HG02759 (cell line): ENCODE results near the gene COL4A1.
"Not testable (repeated sequence)": the region's sequence is repeated elsewhere in the genome, so short reads cannot be mapped to it uniquely, and the experiment has no call there.

Experiments
- ATAC-seq: cut with Tn5 transposase; IDR thresholded peaks from one replicate; pipeline ENCODE4 v1.9.1; 2021; ENCODE audit warnings: mild to moderate bottlenecking, moderate library complexity; ENCODE audit not compliant: unreplicated experiment

Gene COL4A1

DNA sequence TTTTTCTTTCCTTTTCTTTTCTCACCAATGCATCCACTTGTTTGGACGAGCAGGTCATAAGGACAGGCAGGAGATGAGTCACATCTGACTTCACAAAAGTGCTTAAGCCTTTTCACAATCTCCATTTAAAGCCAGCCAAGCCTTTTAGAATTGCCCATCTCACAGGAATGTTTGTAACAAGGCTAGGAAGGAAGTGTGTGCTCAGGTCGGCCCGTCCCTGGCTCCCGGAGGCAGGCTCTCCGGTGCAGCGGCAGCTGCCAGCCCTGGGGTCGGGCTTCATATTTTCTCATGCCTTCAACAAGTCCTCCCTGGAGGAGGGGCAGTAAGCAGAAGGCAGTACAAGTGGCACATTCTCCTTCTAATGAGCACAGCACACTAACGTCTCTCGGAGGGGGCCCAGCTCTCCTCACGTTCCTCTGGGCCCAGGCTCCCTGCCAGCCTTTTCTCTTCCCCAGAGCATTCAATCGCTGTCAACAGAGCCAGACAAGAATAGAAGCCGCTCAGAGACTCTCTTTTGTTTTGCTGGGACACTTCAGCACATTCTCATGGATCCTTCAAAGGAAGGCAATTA is 180.5 kb downstream of the COL4A1 start:
- no peak for ATAC-seq

DNA sequence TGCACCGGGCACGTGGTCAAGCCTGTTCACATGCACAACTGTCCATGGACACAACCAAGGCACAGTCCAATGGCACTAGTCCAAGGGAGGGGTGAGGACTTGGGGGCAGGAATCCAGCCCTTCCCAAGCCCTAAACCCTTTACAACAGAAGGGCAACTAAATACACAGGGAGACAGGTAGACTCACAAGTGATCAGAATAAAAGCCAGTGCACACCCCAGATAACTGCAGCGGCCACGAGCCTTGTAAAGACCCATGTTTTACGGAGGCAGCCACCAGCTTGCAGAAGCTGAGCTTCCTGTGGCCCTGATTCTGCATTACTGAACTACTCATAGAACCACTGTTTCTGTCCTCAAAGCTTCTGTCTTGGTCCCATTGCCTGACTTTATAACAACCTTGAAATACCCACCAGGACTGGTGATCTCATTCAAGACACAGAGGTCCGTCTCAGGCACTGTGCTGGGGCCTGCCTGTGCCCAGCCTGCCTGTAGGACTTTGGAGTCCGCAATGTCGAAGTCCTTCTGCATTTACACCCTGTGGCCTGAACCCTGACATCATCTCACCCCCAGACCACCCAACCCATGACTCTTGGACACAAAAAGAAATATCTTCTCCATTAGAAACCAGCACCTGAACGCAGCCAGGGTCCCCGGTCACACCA is 181.2 kb downstream of the COL4A1 start:
- no peak for ATAC-seq

DNA sequence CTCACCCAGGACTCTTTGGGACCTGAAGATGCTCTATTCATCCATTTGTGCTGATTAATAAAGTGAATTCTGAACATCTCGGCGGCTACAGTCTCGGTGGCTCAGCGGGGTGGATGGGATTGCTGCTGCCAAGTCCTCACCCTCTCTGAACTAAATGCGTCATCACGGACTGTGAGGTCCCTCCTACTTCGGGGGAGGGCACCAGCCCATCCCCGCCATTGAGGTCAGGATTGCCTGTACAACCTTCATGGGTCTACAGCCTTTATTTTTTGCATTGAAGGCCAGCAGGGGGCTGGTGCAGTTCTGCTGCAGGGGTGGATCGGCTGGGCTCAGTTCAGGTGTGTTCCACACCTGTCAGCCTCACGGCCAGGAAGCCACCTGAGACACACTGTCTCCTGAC is 181.8 kb downstream of the COL4A1 start:
- ATAC-seq: no peak

DNA sequence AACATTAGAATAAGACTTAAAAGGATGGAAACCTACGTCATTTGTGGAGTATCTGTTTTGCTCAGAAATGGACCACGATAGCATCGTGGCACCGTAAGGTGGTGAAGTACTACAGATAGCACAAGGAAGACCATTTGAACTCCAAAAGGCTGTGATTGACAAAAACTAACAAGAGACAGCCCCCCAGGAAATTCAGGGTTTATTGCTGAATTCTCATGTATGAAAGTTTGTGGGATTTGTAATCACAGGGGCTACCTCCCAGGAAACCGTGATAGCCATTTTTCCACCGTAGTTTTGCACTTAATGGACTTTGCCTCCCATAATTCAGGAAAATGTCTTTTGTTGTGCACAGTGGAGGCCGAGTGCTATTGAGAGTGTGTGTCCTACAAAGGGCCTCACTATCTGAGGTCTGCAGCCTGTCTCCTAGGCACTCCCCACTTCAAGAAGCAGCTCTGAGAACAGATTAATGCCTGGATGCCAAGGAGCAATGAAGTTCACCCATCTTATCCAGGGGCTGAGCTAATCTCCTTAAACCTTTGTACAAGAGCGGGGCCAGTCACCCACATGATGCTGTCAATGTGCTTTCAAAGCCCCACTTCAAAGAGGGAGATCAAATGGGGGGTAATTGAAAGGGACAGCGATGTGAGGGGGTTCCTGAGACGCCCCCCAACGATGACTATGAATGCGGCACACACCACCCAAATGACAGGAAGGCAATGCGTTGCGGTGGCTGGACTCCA is 182.6 kb downstream of the COL4A1 start:
- ATAC-seq: no peak

DNA sequence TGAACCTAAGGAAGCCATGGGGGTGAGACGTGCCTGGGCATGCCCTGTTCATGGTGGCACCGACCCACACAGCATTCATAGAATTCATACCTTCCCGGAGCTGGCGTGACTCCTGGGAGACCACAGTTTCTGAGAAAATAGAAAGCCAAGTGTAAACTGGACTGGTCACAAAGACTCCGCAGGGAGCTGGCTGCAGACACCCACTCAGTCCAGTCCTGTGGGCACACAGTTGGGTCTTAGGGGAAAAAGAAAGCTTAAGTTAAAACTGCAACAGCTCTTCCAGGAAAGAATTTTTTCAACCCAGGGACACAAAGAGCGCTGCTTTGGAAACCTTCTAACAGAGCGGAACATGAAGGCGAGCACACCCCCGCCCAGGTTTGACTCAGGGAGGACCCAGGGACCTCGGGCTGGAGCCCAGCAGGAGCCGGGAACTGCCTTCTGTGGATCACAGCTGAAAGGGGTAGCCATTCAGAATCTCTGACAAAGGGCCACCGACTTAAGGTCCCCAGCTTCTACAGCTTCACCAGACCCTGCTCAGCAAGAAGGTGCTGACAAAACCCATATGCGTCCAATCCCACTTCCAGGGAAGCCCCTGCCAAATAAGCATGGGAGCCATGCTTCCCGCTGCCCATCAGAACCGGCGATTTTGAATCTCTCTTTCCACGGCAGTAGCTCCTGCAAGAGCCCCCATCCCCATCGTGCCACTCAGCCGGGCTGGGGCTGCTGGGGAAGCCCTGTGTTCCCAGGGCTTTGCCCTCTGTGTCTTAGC is 183.7 kb downstream of the COL4A1 start:
- ATAC-seq: no peak

DNA sequence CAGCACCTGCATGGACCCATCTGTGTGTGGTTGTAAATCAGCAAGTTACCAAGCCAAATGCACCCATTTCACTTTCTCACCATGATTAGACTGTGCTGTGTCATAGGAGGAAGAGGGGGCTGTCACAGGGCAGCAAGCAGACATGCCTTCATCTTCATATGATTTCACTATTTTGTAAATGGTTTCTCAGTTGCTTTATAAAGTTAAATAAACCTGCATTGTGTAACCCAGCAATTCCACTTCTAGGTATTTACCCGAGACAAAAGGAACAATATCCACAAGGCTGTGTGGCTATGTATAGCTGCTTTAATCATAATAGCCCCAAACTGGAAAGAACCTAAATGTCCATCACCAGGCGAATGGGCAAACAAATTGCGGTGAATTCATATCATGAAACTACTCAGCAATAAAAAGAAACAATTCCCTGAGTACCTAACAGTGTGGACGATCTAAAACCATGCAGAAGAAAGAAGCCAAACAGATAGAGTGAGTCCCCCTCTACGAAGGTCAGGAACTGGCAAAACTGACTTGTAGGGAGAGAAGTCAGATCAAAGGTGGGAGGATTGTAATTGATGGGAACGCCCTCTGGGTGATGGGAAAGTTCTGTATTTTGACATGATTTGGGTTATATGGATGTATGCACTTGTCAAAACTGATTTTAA is 185.4 kb downstream of the COL4A1 start:
- ATAC-seq: peak; percentile 49

DNA sequence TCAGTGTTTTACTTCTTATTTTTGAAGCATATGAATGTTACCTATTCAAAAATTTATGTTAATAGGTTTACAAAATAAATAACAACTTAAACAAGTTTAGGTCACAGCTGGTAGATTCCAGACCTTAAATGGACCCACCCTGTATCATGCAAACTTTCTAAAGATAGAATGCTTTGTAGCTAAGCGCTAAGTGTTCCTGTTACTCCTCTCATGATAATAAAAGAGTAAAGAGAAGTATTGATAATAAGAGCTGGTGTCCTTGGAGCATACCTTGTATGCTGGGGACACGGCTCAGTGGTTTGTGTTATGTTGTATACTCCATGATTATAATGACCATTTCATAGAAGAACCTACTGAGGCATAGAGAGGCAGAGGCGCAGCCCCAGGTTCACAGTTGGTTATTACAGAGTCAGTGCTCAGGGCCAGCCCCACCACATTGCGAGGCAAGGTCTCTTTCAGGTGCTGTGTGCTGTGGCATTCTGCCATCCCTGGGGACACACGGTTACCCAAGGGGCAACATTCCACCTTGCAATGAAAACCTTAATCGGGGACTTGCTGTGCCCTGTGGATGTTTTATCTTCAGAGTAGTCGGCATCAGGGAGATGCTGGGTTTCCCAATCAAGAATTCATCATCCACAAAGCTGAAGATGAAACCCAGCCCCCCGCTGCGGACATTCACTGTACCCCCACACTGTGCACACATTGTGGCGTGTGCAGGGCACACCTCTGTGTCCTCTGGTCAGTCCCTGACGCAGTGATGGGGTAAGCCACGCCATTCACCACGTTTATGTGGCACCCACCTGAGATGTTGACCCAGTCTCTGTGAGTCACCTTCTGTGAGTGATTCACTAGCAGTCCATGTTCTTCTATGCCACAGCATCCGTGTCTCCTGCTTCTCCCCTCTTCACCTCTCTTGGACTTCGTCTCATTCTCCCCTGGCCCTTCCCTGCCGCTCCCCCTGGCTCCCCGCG is 186.7 kb downstream of the COL4A1 start:
- no peak for ATAC-seq

DNA sequence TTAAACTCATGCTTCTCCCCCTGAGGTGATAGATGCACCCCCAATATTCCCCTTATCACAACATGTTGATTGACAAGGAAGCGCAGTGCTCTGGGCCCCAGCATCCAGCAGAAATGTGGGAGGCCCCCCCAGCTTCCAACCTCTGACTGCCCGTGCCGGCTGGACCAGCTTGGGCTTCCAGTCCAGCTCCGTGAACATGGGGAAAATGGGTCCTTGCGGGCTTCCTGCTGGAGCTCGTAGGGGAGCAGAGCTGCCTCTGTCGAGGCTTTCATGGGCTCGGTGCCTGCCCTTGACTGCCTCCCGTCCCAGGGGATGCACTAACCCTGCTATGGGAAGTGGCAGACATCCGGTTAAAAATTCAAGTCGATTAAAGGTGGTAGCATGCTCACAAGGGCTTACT is 188.9 kb downstream of the COL4A1 start:
- no peak for ATAC-seq

DNA sequence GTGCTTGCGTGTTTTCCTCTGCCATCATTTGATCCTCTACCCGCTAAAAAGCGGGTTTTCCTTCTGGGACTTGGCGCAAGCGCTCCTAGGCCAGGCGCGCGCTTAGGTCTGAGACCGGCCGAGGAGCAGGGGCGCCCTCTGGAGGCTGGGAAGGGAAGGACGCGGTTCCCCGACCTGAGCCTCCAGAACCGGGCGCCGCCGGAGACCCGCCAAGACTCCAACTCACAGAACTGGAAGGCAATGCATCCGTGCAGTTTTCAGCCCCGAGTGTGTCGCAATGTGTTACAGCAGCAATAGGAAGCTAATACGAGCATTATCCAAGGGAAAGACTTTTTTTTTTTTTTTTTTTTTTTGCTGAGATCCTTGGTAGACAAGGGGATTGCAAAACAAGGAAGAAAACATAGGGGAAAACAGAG is 190.9 kb downstream of the COL4A1 start:
- peak; percentile 69 for ATAC-seq

DNA sequence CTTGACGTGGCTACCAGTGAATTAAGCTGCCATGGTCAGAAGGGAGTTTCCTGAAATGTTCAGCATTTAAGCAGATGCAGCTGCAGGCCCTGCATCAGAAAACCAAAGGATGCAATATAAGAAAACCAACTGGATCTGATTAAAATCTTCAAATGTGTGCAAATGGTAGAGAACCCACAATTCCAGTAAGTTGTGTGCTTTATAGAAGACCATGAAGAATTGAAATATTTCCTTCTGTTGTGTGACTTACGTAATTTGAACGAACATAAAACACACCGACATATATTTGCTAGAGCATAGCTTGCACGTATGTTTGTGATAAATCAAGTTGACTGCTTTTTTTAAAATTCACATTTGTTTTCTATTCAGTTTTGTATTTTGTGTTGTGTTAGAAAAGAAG is 191.4 kb downstream of the COL4A1 start:
- ATAC-seq: no peak

DNA sequence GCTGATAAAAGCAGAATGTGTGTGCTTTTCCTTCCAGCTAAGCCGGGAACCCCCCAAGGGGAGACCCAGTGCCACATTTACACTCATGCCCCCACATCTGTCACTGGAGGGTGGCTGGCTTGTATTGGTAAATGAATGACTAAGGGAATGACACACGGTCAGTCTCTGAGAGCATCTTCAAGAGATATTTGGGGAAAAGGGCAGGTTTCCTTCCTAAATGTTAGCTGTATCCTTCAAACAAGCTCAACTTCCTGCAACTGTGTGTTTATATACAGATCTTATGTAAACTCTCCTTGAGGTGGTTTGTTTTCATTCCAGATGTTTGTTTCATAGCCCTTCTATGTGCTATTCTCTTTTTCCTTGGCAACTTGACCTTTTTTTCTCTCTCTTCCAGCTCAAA is 192.6 kb downstream of the COL4A1 start:
- ATAC-seq: no peak

DNA sequence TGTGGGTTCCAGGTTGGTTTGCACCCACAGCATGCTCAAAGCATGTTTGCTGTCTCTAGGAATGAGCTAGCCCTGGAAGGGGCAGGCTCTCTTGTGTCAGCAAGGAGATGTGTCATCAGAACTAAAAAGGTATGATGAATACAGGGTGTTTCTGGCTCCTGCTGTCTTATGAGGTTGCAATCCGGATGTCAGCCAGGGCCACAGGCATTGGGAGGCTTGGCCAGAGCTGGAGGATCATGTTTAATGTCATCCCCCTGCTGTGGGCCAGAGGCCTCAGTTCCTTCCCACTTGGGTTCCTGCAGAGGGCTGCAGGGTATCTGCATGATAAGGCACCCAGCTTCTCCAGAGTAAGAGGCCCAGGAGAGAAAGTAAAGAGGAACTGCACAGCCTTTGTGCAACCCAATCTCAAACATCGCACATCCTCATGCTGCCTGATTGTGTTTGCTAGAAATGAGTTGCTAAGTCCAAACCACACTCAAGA is 193.6 kb downstream of the COL4A1 start:
- no peak for ATAC-seq

DNA sequence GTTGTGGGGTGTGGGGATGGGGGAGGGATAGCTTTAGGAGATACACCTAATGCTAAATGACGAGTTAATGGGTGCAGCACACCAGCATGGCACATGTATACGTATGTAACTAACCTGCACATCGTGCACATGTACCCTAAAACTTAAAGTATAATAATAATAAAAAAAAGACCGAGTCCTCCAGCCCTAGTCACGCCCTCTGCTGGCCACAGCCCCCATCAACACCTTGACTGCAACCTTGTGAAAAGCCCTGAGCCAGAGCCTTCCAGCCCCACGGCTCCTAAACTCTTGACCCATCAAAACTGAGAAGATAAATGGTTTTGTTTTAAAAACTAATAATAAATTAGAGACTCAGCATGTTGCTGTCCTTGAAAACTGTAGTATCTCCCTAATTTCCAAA is 194.6 kb downstream of the COL4A1 start:
- ATAC-seq: not testable (repeated sequence)

DNA sequence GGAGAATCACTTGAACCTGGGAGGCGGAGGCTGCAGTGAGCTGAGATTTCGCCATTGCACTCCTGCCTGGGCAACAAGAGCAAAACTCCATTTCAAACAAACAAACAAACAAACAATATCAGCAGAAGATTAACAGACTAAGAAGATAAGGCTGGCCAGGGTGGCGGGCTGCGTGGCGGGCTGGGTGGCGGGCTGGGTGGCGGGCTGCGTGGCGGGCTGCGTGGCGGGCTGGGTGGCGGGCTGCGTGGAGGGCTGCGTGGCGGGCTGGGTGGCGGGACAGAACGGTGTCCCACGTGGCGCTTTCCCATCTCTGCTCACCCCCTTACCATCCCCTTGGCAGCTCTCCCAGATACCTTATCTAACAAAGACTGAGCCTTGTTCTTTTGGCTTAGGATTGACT is 196.2 kb downstream of the COL4A1 start:
- no peak for ATAC-seq

DNA sequence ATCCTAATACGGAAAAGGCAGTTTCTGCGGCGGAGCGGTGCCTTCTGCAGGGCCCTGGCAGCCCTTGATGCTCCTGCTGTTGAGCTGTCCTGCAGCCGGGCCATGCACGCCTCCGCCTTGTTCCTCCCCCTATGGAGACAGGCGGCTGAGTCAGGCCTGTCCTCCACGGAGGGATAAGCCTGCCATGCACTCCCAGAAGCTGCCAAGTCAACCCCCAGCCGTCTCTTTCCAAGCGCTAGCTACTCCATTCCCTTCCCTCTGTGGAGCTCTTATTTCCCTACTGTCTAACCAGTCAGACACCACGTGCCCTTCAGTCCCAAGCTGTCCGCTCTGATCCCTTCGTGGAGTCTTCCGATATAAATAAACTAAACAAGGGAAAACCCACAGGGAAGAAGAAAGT is 197.0 kb downstream of the COL4A1 start:
- no peak for ATAC-seq

DNA sequence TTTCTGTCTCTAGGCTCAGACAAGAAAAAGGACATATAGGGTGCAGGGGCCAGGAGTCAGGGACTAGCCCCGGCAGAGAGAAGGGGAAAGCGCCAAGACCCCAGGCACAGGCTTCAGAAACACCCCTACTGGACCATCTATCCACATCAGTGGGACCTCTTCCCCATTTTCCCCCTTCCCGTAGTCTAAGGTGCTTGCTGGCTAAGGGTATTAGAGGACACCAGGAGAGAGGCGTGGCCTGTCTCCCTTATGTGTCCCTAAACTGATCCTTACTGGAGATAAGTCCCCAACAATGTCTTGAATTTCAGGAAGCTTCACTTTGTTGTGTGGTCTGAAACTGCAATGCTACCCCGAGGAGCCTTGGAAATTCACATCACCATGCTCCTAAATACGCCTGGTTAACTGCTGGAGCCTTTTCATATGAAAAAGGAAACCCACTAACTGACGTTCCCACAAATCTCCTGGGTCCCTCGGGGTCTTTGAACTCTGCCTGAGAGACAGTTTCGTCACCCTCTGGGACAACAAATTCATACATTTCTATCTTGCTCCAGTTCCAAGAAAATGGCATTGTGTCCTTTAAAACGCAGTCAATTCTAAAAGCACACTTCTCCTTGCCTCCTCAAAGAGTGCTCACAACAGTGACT is 197.7 kb downstream of the COL4A1 start:
- no peak for ATAC-seq

DNA sequence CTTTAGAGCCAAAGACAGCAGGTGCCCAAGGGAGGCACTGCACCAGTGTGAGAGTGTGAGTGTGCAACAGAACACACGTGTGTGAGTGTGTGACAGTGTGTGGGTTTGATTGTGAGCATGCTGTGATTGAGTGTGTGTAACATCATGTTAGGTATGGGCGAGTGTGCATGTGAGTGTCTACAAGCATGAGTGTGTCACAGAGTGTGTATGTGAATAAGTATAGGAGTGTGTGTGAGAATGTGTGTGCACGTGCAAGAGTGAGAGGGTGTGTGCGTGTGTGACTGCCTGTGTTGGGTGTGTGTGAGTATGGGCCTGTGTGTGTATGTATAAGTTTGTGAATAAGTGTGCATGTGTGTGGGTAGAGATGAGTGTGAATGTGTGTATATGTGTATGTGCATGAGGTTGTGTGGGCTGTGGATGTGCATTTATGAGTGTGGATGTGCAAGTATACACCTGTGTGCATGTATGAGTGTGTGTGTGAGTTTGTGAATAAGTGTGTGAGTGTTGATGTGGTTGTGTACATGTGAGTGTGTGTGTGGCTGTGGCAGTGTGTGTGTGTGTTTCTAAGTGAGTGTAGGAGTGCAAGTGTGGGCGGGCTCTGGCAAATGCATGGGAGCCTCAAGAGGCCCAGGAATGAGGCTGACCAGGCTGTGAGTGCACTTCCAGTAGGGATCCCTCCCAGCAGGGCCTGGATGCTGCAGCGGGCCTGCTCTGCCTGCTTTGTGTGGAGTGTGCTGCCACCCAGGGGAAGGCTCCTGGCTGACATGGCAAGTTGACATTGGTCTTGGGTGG is 198.4 kb downstream of the COL4A1 start:
- peak; percentile 54 for ATAC-seq

DNA sequence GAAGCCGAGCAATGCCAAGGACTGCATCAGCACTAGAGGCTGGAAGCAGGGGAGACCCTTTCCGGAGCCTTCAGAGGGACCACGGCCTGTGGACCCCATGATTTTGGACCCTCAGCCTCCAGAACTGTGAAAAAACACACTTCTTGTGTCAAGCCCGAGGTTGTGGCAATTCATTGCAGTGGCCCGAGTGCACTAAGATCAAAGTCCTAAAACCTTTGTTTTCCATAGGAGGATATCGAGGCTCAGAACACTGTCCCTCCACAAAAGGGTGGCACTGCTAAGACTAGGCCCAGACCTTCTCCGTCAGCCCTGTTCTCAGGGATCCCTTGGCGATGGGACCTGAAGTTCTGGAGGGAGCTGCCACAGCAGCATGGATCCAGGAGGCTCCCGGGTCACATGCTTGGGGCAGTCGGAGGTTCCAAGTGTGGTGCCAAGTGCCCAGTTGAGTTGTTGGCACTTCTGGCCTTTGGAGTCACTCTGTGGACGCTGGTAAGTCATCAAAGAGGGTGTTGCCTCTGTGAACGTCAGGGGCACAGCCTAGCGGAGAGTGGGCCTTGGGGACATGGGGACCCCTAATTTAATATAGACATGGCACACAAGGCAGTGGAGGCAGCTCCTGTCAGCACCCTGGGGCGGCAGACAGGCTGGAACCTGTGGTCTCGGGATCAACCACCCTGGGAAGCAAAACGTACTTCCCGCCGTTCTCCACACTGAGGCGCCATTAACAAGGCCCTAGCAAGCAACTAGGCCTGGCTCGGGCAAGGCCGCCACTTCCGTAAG is 199.2 kb downstream of the COL4A1 start:
- ATAC-seq: no peak
